Left hindlimb (tissue), 1 donor: Measurements from ENCODE around the gene GPS1.

Experiments used
- DNase-seq: peaks from one replicate; pipeline ENCODE4 v3.0.0-alpha.2; 2018

The GPS1 gene

DNA sequence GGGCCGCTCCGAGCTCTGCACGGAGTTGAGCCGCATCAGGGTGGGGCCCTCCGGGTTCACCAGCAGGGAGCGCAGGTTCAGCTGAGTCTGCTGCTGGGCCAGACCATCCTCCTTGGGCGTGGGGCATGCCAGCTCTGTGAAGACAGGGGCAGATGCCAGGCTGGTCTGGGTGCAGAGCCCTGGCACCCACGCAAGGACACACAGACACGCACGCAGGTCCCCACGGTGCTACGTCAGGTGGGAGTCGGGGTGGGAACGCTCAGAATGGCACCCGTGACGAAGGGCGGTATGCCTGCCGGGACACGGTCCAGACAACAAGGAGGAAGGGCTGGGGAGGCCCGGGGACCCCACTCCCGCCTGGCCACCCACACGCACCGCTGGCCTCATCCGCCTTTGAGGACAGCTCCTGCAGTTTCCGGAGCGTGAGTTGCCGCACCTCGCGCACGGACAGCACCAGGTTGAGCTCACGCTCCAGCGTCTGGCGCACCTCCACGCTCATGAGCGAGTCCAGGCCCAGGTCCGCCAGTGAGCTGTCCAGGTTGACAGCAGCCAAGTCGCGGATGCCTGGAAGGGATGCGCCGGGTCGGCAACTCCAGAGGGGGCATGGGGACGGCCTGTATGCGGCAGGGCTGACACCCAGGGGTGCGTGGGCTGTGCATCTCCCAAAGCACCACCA lies 29.2 kb downstream of the GPS1 start:
- DNase-seq: no peak

DNA sequence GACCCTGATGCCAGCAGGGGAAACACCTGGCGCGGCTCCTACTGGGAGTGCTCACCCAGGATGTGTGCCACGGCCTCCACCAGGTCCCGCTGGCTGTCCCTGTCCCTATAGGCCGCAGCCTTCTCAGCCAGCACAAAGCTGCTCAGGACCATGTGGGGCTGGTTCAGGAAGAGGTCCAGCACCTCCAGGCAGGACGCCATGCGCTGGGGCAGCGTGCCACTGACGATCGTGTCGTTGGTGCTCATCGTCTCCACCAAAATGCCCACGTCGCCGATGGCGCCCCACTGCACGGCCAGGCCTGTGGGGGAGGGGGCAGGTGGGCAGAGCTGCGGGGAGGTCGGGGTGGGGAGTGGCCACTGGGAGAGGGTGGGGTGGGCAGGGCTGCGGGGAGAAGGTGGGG lies 29.8 kb downstream of the GPS1 start:
- no peak for DNase-seq

DNA sequence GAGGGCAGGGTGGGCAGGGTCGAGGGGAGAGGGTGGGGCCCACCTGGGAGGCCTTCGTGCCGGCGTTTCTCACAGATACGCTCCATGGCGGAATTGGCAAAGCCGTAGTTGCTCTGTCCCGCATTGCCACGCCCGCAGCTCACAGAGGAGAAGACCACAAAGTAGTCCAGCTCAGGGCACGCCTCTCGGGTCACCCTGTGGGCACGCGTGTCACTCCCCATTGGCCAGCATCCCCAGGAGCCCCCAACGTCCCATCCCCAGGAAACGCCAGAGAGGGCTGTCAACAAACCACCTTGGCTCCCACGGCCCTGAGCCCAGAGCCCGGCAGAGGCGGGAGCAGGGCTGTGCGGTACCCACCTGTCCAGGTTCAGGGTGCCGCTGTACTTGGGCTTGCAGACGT lies 30.3 kb downstream of the GPS1 start:
- no peak for DNase-seq

DNA sequence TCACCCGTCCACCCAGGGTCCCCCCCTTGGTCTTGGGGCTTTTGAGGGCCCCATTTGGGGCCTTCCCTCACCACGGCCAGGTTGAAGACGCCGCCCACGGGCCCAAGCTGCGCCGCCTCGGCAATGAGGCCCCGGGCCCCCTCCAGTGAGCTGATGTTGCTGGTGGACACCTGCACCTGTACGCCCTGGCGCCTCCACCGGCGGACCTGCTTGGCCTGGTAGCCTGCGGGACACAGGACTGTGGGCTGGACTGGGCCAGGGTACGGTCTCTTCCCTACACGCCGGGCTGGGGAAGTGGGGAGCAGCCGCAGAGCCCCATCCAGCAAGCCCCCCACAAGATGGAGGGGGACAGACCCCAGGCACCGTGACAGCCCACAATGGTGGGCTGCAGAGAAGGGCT lies 30.8 kb downstream of the GPS1 start:
- no peak for DNase-seq

DNA sequence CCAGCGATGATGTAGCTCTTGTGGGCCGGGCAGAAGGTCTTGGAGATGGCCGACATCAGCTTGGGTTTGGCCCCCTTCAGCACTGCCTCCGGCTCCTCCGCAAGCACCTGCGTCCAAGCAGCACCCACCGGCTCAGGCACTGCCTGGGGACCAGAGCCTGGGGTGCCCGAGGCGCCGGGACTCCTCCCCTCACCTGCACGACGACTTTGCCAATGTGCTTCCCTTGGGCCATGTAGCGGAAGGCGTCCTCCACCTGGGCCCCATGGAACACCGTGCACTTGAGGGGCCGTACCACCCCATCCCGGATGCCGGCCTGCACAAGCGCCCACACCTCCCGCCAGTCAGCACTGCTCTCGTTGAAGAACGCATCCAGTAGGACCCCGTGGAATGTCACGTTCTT lies 31.3 kb downstream of the GPS1 start:
- DNase-seq: no peak

DNA sequence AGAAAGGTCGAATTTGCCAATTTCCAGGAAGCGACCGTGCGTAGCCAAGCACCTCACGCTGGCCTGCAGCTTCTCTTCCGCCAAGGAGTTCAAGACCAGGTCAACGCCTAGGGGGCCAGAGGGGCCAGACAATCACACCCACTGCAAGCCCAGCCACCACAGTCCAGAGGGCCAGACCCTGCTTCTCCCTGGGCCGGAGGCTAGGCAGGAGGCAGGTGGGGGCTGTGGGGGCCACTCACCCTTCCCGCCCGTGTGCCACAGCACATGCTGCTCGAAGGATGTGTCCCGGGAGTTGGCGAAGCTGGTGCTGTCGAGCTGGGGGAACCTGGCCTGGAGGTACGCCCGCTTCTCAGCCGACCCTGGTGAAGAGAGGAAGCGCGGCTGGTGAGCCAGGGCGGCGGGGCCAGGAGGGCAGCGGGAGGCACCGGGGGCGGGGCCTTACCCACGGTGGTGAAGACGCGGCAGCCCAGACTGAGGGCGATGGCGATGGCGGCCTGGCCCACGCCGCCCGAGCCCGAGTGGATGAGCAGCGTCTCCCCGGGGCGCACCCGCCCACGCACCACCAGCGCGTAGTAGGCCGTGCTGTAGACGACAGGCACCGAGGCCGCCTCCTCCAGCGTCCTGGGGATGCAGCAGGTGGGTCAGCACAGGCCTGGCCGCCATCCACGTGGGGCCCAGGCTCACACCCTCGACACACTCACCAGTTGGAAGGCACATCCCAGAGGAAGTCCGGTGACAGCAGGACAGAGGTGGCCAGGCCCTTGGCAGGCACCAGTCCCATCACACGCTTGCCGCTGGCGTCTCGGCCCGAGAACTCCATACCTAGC lies 32.0 kb downstream of the GPS1 start:
- DNase-seq: no peak

DNA sequence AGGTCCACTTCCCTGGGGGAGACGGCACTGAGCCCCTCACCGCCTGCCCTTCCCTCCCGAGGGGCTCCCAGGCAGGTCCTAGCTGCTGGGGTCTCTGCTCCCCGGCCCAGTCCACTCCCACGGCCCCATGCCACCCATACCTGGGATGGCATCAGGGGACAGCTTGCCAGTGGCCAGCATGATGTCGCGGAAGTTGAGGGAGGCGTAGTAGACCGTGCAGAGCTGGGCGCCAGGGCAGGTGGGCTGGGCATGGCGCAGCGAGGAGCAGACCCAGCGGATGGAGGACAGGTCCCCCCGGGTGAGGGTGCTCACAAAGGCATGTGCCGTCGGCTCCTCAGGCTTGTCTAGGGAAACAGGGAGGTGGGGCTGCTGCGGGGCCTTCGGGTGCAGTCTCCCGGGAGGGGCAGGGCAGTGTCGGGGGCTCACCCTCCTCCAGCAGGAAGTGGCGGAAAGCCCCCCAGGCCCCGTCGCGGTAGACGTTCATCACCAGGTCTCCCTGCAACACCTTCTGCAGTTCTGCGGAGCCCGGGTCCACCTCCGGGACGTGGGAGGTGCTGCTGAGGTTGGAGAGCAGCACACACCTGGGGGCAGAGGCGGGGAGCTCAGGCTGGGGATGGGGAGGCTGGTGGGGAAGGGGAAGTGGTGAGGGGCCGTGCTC lies 32.8 kb downstream of the GPS1 start:
- DNase-seq: no peak

DNA sequence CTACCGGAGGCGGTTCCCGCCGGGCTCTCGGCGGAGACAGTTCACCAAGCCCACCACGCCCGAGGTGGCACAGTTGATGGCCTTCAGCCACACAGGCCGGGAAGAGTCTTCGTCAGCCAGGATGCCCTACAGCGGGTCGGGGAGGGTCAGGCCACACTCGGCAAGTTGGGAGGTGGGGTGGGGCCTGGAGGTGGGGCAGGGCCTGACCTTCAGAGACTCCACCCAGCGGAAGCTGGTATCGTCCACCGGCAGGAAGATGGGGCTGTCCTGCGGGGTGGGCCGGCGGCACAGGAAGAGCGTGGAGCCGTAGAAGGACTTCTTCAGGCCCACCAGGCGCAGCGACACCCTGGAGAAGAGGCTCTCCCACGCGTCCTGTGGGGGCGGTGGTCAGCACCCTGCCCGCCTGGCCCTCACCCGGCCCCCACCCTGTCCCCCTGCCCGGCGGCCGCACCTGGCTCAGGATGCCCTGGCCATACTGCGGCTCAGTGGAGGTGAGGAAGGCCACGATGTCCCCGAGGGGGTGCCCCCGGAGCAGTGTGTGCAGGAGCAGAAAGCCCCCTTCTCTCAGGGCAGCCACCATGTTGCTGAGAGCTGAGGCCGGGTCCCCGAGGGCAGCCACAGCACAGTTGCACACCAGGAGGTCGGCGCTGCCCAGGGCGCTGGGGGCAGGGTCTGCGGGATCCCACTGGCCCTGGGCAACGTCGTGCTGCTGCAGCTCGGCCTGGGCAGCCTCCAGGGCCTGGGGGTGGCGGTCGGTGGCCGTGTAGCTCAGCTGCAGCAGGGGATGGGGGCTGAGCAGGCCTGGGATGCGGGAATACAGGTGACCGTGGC lies 33.5 kb downstream of the GPS1 start:
- no peak for DNase-seq

DNA sequence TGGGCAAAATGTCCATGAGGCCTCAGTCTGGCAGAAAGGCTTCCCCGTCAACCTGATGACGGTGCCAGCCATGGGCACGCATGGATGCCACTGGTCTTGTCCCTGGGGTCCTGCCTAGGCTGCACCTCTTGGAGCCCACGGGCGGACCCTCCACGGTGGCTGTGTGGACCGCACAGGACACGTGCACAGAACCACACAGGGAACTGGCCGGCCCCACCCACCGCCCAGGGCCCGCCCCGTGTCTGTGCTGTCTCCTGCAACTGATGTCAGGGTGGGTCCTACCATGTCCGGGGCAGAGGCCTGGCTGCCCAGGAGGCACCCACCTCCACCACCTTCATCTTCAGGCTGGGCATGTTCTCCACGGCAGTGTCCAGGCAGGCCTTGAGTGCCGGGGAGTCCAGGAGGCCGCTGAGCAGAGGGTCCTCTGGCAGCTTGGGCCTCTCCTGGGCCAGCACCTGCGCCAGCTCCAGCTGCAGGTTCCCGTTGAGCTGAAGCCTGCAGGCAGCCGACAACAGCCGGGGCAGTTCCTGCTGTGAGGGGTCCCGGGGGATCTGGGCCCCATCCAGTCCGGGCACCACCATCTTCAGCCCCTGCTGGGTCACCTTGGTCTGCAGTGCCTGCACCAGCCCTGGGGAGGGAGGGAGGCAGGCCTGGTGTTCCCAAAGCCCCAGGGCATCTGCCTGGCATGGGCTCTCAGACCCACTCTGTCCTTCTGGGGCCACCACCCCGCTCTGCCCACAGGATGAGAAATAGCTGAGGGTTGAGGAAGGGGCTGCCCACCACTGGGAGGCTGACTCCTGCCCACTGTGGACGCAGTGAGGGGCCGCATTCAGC lies 34.5 kb downstream of the GPS1 start:
- DNase-seq: peak; percentile 34

DNA sequence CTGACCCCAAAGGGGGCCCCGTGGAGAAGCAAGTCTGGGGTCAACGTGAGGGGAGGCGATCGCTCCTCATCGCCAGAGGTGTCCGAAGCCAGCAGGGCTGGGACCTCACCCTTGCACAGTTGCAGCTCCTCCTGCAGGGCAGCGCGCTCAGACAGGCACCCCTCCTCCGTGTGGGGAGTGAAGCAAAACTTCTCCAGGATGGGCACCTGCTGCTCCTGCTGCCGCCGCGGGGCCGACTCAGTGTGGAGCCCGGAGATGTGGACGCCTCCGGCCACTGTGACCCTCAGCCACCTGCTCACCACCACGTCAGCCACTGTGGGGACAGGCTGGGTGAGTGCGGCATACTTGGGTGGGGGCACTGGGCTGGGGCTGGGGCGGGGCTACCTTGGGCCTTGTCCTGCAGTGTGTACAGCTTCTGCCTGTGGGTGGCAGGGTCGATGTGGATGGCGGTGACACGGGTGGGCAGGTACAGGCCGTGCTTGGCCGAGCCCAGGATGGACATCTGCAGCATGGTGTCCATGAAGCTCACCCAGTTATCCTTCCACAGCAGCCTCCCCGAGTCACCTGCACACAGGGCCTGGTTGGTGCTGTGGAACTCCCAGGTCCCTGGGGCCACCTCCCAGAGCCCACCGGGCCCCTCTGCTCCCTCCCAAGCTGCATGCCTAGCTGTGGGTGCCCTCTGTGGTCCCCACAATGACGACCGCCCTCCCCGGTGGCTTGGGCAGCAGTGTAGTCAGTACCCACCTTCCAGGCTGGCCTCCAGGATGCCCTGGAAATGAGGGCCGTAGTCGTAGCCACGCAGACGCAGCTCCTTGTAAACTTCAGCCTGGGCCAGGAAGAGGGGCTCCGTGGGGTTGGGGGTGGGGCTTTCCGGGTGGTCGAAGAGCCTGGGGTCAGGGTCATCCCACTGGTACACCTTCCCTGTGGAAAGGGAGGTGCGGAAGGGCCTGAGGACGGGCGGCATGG lies 35.5 kb downstream of the GPS1 start:
- peak; percentile 26 for DNase-seq

DNA sequence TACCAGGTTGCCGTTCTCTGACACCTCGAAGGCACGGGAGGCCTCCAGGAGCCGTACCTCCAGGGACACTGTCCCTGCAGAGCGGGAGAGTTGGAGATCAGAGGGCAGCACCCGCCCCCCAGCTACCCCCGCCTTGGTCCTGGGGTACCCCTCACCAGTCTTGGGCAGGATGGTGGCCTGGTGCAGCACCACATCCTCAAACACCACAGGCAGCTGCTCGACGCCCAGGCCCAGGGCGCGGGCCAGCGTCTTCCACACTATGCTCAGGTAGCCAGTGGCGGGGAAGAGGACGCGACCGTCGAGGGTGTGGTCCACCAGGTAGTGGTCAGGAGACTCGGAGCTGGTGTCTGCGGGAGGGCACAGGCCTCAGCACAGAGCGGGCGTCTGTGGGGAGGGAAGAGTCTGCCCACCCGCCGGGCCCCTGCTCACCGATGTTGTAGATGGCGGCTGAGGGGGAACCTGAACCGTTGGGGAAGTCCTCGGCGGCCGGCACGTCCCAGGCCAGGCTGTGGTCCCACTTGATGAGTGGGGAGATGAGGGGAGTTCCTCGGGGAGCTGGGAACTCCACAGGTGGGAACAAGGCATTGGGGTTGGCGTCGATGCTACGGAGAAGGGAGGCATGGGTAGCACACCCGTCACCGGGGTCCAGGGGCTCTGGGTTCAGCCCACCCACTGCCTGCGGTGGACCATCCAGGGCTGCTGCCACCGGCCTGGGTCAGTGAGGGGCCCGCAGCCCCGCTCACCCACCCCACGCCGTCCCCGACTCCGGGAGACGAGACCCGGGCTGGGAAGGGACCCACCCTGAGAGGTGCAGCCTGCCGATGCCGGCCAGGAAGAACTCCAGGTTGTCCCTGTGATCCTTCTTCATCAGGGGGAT lies 36.5 kb downstream of the GPS1 start:
- peak; percentile 25 for DNase-seq

DNA sequence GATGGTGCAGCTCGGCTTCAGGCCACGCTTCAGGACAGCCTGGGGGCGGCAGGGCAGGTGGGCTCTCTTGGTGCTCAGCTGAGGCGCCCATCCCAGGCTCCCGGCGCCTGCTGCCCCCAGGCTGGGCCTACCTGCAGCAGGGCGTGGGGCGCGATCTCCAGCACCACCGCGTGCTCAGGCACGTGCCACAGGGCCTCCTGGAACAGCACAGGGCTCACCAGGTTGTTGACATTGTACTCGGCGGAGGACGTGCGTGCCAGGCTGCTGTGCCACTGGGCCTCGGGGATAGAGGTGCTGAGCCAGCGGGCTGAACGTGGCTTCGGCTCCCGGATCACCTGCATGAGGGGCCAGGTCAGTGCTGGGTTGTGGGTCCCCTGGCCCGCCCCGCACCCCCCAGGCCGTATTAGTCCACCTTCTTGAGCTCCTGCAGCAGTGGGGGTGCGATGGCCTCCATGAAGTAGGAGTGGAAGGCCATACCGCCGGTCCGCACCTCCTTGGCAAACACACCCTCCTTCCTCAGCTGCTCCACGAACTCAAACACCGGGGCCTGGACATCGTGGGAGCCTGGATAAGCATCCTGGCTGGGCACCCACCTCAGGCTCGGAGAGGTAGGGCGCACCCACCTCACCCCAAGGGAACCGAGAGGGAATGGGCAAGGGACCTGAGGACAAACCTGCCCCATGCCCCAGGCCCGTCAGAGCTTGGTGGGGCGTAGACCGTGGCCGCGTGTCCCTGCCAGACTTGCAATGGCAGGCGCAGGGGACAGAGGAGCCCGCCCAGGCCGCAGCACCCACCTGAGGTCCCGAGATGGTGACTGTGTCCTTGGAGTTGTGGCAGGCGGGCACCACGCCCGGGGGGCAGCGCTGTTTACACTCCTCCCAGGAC lies 37.4 kb downstream of the GPS1 start:
- peak; percentile 20 for DNase-seq

DNA sequence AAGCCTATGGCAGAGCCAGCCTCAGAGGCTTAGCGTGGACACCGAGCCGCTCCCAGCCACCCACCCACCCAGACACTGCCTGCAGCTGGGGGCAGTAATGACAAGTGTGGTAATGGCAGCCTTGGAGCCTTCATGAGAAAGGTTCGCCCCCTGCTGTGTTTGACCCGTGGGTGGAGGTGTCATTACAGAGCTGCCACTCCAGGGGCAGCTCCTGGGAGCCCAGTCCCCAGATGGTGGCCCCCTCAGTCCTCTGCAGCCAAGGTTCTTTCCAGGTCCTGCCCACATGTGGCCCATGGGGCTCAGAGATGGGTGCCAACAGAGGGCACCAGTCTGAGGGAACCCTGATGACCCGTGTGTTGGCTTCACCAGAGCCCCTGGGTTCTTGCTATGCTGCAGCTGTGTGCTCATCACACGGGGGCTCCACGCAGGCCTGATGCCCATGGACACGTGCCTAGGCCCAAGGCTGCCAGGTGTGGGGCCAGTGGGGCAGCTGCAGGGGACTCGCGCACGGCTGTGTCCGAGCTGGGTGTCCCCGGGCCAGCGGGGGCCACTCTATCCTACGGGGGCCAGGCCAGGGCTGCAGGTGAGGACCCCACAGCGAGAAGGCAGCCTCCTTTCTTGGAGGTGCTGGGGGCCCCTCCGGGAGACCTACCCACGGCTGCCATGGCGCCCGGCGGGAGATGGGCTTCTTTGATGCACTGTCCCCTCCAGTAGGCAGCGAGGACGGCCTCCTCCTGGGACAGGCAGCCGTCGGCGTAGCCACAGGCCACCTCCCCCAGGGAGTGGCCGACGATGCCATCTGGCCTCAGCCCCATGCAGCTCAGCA lies 38.2 kb downstream of the GPS1 start:
- DNase-seq: peak; percentile 26

DNA sequence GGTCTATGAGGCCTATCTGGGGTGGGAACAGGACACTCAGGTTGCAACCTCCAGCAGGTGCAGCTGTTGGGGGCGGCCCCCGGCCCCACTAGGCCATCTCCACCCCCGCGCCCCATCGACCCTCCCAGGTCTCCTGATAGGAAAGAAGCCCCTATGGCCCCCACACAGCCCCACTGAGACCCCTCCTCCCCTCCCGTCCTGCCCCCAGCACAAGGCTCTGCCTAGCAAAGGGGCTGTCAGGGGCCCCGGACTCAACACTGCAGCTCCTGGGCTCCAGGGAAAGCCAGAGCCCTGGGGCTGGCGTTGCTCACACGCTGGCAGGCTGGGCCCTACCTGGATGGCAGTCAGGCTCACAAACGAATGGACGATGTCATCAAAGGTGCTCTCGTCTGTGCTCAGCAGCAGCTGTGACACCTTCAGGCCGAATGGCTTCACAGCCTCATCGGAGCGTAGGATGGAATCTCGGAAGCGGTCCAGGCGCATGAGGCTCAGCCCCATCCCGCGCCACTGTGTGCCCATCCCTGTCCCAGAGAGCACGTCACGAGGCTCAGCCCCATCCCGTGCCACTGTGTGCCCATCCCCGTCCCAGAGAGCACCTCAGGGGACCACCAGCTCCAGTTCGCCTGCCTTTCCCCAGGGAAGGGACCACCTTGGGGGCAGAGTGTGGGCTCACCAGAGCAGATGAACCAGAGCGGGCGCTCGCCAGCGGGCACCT lies 39.0 kb downstream of the GPS1 start:
- DNase-seq: peak; percentile 29

DNA sequence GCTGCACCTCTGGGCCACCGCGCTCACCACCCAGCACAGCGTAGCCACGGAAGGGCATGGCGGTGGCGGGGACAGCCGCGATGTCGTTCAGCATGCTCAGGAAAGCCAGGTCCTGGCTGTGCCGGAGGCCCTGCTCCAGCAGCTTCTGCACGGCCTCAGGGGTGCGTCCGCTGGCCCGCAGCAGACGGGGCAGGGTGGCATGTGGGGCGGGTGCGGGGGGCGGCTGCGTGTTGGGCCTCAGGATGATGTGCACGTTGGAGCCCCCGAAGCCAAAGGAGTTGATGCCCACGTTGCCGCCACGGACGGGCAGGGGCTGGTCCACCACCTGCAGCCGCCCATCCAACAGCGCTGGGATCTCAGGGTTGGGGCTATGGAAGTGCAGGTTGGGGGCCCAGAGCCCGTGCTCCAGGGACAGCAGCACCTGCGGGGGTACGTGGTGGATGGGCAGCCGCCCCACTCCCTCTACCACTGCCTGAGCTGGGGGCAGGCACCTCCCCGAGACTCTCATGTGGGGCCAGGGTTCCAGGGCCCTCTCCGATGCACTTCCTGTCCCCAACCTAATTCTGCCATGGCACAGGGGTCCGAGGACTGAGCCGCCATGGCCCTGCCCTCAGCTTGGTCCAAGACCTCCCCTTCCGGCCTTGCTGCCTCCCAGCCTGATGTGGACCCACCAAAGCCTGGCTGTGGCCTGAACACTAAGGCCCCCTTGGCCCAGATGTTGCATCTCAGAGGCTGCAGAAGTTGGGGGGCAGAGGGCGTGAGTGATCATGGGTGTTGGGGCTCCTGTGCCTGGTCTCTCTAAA lies 39.8 kb downstream of the GPS1 start:
- DNase-seq: peak; percentile 20

DNA sequence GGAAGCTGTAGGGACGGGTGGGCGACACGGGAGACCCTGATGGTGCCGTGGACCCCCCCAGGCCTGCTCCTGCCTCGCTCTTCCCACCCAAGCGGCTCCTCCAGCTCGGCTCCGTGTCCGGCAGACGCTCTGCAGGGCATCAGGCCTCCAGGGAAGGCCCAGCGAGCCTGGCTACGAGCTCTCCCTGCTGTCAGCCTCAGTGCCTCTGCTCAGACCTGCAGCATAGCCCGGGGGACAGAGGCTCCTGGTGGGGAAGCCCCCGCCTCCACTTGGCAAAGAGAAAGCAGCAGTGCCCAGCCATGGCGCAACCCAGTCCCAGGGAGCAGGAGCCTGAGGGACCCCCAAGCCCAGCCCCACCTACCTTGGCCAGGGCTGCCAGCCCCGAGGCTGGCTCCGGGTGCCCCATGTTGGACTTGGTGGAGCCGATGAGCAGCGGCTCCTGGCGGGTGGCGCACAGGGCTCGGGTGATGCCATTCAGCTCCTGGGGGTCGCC lies 40.4 kb downstream of the GPS1 start:
- DNase-seq: no peak
